ENCODE measurements around the gene DHDH. TPM values are rescaled to one million over a fixed set of nuclear protein-coding genes. Genes with fewer than 3 reads are reported as not detected.
"Not testable (repeated sequence)": the region's sequence is repeated elsewhere in the genome, so short reads cannot be mapped to it uniquely, and the experiment has no call there.

DHDH gene
- total and polyA plus RNA-seq, 2 experiments from 2014 or later = 0.69 to 4.7 TPM

DNA sequence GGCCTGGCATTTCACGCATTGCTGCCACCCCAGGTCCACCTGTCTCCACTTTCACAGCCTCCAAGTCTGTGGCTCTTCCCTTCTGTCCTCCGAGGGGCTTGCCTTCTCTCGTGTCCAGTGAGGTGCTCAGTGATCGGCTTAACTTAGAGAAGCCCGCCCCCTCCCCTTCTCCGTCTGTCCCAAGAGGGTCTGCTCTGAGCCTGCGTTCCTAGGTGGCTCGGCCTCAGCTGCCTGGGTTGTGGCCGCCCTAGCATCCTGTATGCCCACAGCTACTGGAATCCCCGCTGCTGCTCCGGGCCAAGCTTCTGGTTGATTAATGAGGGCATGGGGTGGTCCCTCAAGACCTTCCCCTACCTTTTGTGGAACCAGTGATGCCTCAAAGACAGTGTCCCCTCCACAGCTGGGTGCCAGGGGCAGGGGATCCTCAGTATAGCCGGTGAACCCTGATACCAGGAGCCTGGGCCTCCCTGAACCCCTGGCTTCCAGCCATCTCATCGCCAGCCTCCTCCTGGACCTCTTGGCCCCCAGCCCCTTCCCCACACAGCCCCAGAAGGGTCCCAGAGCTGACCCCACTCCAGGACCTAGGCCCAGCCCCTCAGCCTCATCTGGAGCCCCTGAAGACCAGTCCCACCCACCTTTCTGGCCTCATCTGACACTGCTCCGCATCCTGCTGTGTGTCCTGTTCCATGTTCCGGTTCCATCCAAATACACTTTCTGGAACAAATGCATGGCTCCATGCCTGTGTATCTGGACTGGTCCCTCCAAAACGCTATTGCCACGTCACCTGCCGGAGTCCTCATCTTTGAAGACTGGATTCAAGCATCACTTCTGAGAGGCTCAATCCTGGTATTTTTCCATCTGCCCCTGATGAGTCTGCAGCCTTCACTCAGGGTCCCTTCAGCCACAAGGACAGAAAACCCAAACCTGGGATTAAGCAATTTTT is 10.7 kb upstream of the DHDH start (continued):
- TF ChIP-seq, protein P1, sequence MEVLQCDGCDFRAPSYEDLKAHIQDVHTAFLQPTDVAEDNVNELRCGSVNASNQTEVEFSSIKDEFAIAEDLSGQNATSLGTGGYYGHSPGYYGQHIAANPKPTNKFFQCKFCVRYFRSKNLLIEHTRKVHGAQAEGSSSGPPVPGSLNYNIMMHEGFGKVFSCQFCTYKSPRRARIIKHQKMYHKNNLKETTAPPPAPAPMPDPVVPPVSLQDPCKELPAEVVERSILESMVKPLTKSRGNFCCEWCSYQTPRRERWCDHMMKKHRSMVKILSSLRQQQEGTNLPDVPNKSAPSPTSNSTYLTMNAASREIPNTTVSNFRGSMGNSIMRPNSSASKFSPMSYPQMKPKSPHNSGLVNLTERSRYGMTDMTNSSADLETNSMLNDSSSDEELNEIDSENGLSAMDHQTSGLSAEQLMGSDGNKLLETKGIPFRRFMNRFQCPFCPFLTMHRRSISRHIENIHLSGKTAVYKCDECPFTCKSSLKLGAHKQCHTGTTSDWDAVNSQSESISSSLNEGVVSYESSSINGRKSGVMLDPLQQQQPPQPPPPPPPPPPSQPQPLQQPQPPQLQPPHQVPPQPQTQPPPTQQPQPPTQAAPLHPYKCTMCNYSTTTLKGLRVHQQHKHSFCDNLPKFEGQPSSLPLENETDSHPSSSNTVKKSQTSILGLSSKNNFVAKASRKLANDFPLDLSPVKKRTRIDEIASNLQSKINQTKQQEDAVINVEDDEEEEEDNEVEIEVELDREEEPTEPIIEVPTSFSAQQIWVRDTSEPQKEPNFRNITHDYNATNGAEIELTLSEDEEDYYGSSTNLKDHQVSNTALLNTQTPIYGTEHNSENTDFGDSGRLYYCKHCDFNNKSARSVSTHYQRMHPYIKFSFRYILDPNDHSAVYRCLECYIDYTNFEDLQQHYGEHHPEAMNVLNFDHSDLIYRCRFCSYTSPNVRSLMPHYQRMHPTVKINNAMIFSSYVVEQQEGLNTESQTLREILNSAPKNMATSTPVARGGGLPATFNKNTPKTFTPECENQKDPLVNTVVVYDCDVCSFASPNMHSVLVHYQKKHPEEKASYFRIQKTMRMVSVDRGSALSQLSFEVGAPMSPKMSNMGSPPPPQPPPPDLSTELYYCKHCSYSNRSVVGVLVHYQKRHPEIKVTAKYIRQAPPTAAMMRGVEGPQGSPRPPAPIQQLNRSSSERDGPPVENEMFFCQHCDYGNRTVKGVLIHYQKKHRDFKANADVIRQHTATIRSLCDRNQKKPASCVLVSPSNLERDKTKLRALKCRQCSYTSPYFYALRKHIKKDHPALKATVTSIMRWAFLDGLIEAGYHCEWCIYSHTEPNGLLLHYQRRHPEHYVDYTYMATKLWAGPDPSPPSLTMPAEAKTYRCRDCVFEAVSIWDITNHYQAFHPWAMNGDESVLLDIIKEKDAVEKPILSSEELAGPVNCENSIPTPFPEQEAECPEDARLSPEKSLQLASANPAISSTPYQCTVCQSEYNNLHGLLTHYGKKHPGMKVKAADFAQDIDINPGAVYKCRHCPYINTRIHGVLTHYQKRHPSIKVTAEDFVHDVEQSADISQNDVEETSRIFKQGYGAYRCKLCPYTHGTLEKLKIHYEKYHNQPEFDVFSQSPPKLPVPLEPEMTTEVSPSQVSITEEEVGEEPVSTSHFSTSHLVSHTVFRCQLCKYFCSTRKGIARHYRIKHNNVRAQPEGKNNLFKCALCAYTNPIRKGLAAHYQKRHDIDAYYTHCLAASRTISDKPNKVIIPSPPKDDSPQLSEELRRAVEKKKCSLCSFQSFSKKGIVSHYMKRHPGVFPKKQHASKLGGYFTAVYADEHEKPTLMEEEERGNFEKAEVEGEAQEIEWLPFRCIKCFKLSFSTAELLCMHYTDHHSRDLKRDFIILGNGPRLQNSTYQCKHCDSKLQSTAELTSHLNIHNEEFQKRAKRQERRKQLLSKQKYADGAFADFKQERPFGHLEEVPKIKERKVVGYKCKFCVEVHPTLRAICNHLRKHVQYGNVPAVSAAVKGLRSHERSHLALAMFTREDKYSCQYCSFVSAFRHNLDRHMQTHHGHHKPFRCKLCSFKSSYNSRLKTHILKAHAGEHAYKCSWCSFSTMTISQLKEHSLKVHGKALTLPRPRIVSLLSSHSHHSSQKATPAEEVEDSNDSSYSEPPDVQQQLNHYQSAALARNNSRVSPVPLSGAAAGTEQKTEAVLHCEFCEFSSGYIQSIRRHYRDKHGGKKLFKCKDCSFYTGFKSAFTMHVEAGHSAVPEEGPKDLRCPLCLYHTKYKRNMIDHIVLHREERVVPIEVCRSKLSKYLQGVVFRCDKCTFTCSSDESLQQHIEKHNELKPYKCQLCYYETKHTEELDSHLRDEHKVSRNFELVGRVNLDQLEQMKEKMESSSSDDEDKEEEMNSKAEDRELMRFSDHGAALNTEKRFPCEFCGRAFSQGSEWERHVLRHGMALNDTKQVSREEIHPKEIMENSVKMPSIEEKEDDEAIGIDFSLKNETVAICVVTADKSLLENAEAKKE (CRISPR knock-in tag; IDR thresholded peaks at IDR 0.05) = no peak

DNA sequence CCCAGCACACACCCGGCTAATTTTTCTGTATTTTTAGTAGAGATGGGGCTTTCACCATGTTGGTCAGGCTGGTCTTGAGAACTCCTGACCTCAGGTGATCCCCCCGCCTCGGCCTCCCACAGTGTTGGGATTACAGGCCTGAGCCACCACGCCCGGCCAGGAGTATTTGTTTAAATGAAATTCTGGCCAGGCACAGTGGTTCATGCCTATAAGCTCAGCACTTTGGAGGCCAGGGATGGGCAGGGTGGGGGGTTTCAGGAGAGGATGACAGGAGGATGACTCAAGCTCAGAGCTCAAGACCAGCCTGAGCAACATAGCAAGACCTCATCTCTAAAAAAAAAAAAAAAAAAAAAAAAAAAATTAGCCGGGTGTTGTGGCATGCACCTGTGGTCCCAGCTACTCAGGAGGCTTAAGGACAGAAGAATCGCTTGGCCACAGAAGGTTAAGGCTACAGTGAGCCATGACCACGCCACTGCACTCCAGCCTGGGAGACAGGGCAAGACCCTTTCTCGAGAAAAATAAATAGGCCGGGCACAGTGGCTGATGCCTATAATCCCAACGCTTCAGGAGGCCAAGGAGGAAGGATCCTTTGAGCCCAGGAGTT is 8.2 kb upstream of the DHDH start:
- no peak overlapping the region for H3K4me2 ChIP-seq
- H3K27ac ChIP-seq (ENCODE audit: low read depth) = no peak overlapping the region
- H3K4me1 Mint-ChIP-seq = no peaks in the 10 kb centered on the region
- no peaks in the 10 kb centered on the region for H3K9me2 ChIP-seq (ENCODE audit: insufficient read depth)
- no peaks in the 10 kb centered on the region for H3F3A ChIP-seq (replicated peaks; ENCODE audit: low read depth)
- H3K27me3 Mint-ChIP-seq (ENCODE audit: insufficient read depth, low read depth, poor library complexity) = peaks cover 13% of the 10 kb centered on the region
- H4K20me1 ChIP-seq (replicated peaks; ENCODE audit: insufficient read depth) = no peaks in the 10 kb centered on the region; the same call in 1 of the 2 replicates
- no peaks in the 10 kb centered on the region for H3K27me3 ChIP-seq (ENCODE audit: insufficient read depth)
- H3K27ac Mint-ChIP-seq = no peak overlapping the region
- DNase-seq (ENCODE audit: low spot score) = no peak
- no peak overlapping the region for H3K4me3 ChIP-seq
- TF ChIP-seq STAT1 (IDR thresholded peaks at IDR 0.05; ENCODE audit: unreplicated experiment) (no peak), POLR2AphosphoS5 (IDR thresholded peaks at IDR 0.05; ENCODE audit: low read depth) (0 out of 2 replicates have a peak, but pooled peaks have one; percentile 1)
- no peak for ATAC-seq
- no peaks in the 10 kb centered on the region for H3K9me3 Mint-ChIP-seq
- H3K4me3 Mint-ChIP-seq = no peak overlapping the region
- no peaks in the 10 kb centered on the region for H3K4me1 ChIP-seq (ENCODE audit: insufficient read depth)
- no peaks in the 10 kb centered on the region for H3K79me2 ChIP-seq (replicated peaks; ENCODE audit: insufficient read depth)
- H3K36me3 ChIP-seq (ENCODE audit: insufficient read depth) = no peaks in the 10 kb centered on the region; the same call in 1 of the 2 replicates
- no peak overlapping the region for H2AFZ ChIP-seq
- peaks cover 8% of the 10 kb centered on the region; the same call in 2 of the 3 replicates for H3K36me3 Mint-ChIP-seq (ENCODE audit: low read depth)

DNA sequence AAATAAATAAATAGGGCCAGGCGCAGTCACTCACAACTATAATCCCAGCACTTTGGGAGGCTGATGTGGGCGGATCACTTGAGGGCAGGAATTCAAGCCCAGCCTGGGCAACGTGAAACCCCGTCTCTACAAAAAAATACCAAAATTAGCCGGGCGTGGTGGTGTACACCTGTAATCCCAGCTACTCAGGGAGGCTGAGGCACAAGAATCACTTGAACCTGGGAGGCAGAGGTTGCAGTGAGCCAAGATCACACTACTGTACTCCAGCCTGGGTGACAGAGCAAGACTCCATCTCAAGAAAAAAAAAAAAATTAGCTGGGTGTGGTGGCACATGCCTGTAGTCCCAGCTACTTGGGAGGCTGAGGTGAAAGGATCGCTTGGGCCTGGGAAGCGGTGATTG is 7.6 kb upstream of the DHDH start:
- H3K36me3 Mint-ChIP-seq (ENCODE audit: low read depth); H2AFZ ChIP-seq; H3K27me3 ChIP-seq (ENCODE audit: insufficient read depth); H3K79me2 ChIP-seq (replicated peaks; ENCODE audit: insufficient read depth); H3K9me3 Mint-ChIP-seq; H3K27ac Mint-ChIP-seq; H3F3A ChIP-seq (replicated peaks; ENCODE audit: low read depth); H3K4me3 Mint-ChIP-seq; H3K9me2 ChIP-seq (ENCODE audit: insufficient read depth); H3K36me3 ChIP-seq (ENCODE audit: insufficient read depth); DNase-seq (ENCODE audit: low spot score); H3K4me1 Mint-ChIP-seq; H4K20me1 ChIP-seq (replicated peaks; ENCODE audit: insufficient read depth); H3K4me2 ChIP-seq; H3K4me3 ChIP-seq; H3K4me1 ChIP-seq (ENCODE audit: insufficient read depth); ATAC-seq; H3K27ac ChIP-seq (ENCODE audit: low read depth): not testable (repeated sequence)
- peaks cover 13% of the 10 kb centered on the region for H3K27me3 Mint-ChIP-seq (ENCODE audit: insufficient read depth, low read depth, poor library complexity)

Measured in GM23338 (cell line).